8988T (cell line): ENCODE measurements around the gene CRTC1.

Experiments
- DNase-seq: peaks from one replicate; pipeline ENCODE4 v3.0.0; 2011

The CRTC1 gene

GRCh38 chr19:18683109-18683957 lies at the start of gene CRTC1:
TSS of gene CRTC1 (plus strand) at chr19:18683680. CDS start at chr19:18683703, 23 bp downstream.
- DNase-seq, result peak; percentile 99

GRCh38 chr19:18634612-18635297 lies 48.7 kb upstream of the CRTC1 start:
- no peak for DNase-seq

- DNase-seq, result no peak
These were observed 47.7 kb upstream of the CRTC1 start for GRCh38 chr19:18635831-18636182.

GRCh38 chr19:18636183-18636968 lies 47.1 kb upstream of the CRTC1 start:
- peak; percentile 91 for DNase-seq

GRCh38 chr19:18636969-18637629 lies 46.4 kb upstream of the CRTC1 start, which contains the start of gene KLHL26:
TSS of gene KLHL26 (plus strand) at chr19:18637028. CDS start at chr19:18637055, 27 bp downstream.
- no peak for DNase-seq

GRCh38 chr19:18637673-18638630 lies 45.5 kb upstream of the CRTC1 start:
- DNase-seq, result no peak

GRCh38 chr19:18639706-18640243 lies 43.7 kb upstream of the CRTC1 start:
- no peak for DNase-seq

- DNase-seq, result no peak
These were observed 39.1 kb upstream of the CRTC1 start for GRCh38 chr19:18644196-18645034.

- DNase-seq, result no peak
These were observed 38.4 kb upstream of the CRTC1 start for GRCh38 chr19:18645035-18645511.

- DNase-seq, result no peak
These were observed 36.7 kb upstream of the CRTC1 start for GRCh38 chr19:18646535-18647370.

- DNase-seq, result no peak
These were observed 36.1 kb upstream of the CRTC1 start for GRCh38 chr19:18647371-18647767.

- DNase-seq, result no peak
These were observed 35.7 kb upstream of the CRTC1 start for GRCh38 chr19:18647807-18648206.

- DNase-seq, result no peak
These were observed 34.5 kb upstream of the CRTC1 start for GRCh38 chr19:18648973-18649315.

GRCh38 chr19:18649371-18650020 lies 34.0 kb upstream of the CRTC1 start:
- DNase-seq, result no peak

- no peak for DNase-seq
These were observed 33.5 kb upstream of the CRTC1 start for GRCh38 chr19:18650021-18650390.

- DNase-seq, result no peak
These were observed 32.9 kb upstream of the CRTC1 start for GRCh38 chr19:18650468-18651041.

- DNase-seq, result no peak
These were observed 32.2 kb upstream of the CRTC1 start for GRCh38 chr19:18651300-18651699.

GRCh38 chr19:18651733-18652132 lies 31.7 kb upstream of the CRTC1 start:
- no peak for DNase-seq

GRCh38 chr19:18653853-18654252 lies 29.6 kb upstream of the CRTC1 start:
- DNase-seq, result no peak
